ENCODE results near the gene ALDH1A2.
"Not testable (repeated sequence)": the region's sequence is repeated elsewhere in the genome, so short reads cannot be mapped to it uniquely, and the experiment has no call there.

The ALDH1A2 gene

GRCh38 chr15:58065445-58066041 is at the start of gene ALDH1A2:
Gene ALDH1A2, minus strand, starts transcription at chr15:58065711. Its CDS starts 61 bp downstream, at chr15:58065650.
- DNase-seq (ENCODE audit: low spot score): peak; percentile 57

- DNase-seq (ENCODE audit: low spot score): no peak
Observed at GRCh38 chr15:58114812-58115211, 49.3 kb upstream of the ALDH1A2 start.

- DNase-seq (ENCODE audit: low spot score): no peak
Observed at GRCh38 chr15:58114388-58114787, 48.9 kb upstream of the ALDH1A2 start.

GRCh38 chr15:58113358-58113757 is 47.8 kb upstream of the ALDH1A2 start:
- DNase-seq (ENCODE audit: low spot score): not testable (repeated sequence)

- DNase-seq (ENCODE audit: low spot score): no peak
Observed at GRCh38 chr15:58111718-58112104, 46.2 kb upstream of the ALDH1A2 start.

- no peak for DNase-seq (ENCODE audit: low spot score)
Observed at GRCh38 chr15:58110999-58111717, 45.6 kb upstream of the ALDH1A2 start.

GRCh38 chr15:58109419-58109818 is 43.9 kb upstream of the ALDH1A2 start:
- DNase-seq (ENCODE audit: low spot score): no peak

GRCh38 chr15:58108117-58108516 is 42.6 kb upstream of the ALDH1A2 start:
- no peak for DNase-seq (ENCODE audit: low spot score)

- no peak for DNase-seq (ENCODE audit: low spot score)
Observed at GRCh38 chr15:58103482-58103881, 38.0 kb upstream of the ALDH1A2 start.

- no peak for DNase-seq (ENCODE audit: low spot score)
Observed at GRCh38 chr15:58096529-58097084, 31.1 kb upstream of the ALDH1A2 start.

GRCh38 chr15:58095415-58095814 is 29.9 kb upstream of the ALDH1A2 start:
- no peak for DNase-seq (ENCODE audit: low spot score)

GRCh38 chr15:58087871-58088270 is 22.4 kb upstream of the ALDH1A2 start:
- DNase-seq (ENCODE audit: low spot score): no peak

GRCh38 chr15:58086491-58086890 is 21.0 kb upstream of the ALDH1A2 start:
- no peak for DNase-seq (ENCODE audit: low spot score)

- DNase-seq (ENCODE audit: low spot score): no peak
Observed at GRCh38 chr15:58083526-58083925, 18.0 kb upstream of the ALDH1A2 start.

GRCh38 chr15:58081891-58082290 is 16.4 kb upstream of the ALDH1A2 start:
- no peak for DNase-seq (ENCODE audit: low spot score)

- no peak for DNase-seq (ENCODE audit: low spot score)
Observed at GRCh38 chr15:58081456-58081855, 15.9 kb upstream of the ALDH1A2 start.

GRCh38 chr15:58080959-58081358 is 15.4 kb upstream of the ALDH1A2 start:
- DNase-seq (ENCODE audit: low spot score): not testable (repeated sequence)

GRCh38 chr15:58080398-58080797 is 14.9 kb upstream of the ALDH1A2 start:
- no peak for DNase-seq (ENCODE audit: low spot score)

GRCh38 chr15:58078591-58078990 is 13.1 kb upstream of the ALDH1A2 start:
- DNase-seq (ENCODE audit: low spot score): no peak

GRCh38 chr15:58077427-58077826 is 11.9 kb upstream of the ALDH1A2 start:
- DNase-seq (ENCODE audit: low spot score): no peak

GRCh38 chr15:58074452-58074851 is 8.9 kb upstream of the ALDH1A2 start:
- no peak for DNase-seq (ENCODE audit: low spot score)

GRCh38 chr15:58070801-58071418 is 5.4 kb upstream of the ALDH1A2 start:
- peak; percentile 71 for DNase-seq (ENCODE audit: low spot score)

GRCh38 chr15:58069008-58069407 is 3.5 kb upstream of the ALDH1A2 start:
- no peak for DNase-seq (ENCODE audit: low spot score)
